HEK293T (cell line): ENCODE measurements around the gene PRKD2.

ENCODE experiments used
- CTCF ChIA-PET: fragments of 350-600 bp; formaldehyde crosslinking; extraction: SDS; loops from one replicate; lab custom pipeline; 2021; ENCODE audit warnings: antibody characterized with exemption, inconsistent platforms; lab: Yijun Ruan, JAX
- POLR2A ChIA-PET: fragments of 350-600 bp; formaldehyde crosslinking; extraction: SDS; loops from one replicate; lab custom pipeline; 2020; ENCODE audit warnings: antibody characterized with exemption, inconsistent platforms; lab: Yijun Ruan, JAX
- DNase-seq: peaks from one replicate; pipeline ENCODE4 v3.0.0; 2012; ENCODE audit warnings: mixed read lengths; ENCODE audit errors: extremely low spot score
- ARNT ChIP-seq: fragments of 450-650 bp; IDR thresholded peaks from 2 replicates; pipeline ENCODE4 v1.6.1; 2017; ENCODE audit warnings: mild to moderate bottlenecking
- BHLHE40 ChIP-seq: fragments of 450-650 bp; IDR thresholded peaks from 2 replicates; pipeline ENCODE4 v1.6.1; 2016; ENCODE audit warnings: mild to moderate bottlenecking, moderate library complexity, borderline replicate concordance
- CTBP1 ChIP-seq: fragments of 450-650 bp; IDR thresholded peaks from 2 replicates; pipeline ENCODE4 v1.6.1; 2016; ENCODE audit warnings: borderline replicate concordance
- ELF4 ChIP-seq: fragments of 450-650 bp; IDR thresholded peaks from 2 replicates; pipeline ENCODE4 v1.6.1; 2017; ENCODE audit warnings: antibody characterized with exemption
- FOXA1 ChIP-seq: fragments of 450-650 bp; IDR thresholded peaks from 2 replicates; pipeline ENCODE4 v1.6.1; 2016; ENCODE audit warnings: mild to moderate bottlenecking
- FOXK2 ChIP-seq: fragments of 450-650 bp; IDR thresholded peaks from 2 replicates; pipeline ENCODE4 v1.6.1; 2016; ENCODE audit warnings: mild to moderate bottlenecking
- FOXM1 ChIP-seq: fragments of 450-650 bp; IDR thresholded peaks from 2 replicates; pipeline ENCODE4 v1.6.1; 2017; ENCODE audit warnings: mild to moderate bottlenecking, borderline replicate concordance
- HDGF ChIP-seq: fragments of 450-650 bp; IDR thresholded peaks from 2 replicates; pipeline ENCODE4 v1.6.1; 2017; ENCODE audit warnings: antibody characterized with exemption, borderline replicate concordance
- L3MBTL2 ChIP-seq: fragments of 450-650 bp; conservative IDR thresholded peaks from 2 replicates; pipeline ENCODE4 v1.6.1; 2016; ENCODE audit warnings: mild to moderate bottlenecking
- LEF1 ChIP-seq: fragments of 450-650 bp; IDR thresholded peaks from 2 replicates; pipeline ENCODE4 v1.6.1; 2017; ENCODE audit warnings: mild to moderate bottlenecking, borderline replicate concordance
- NFRKB ChIP-seq: fragments of 450-650 bp; IDR thresholded peaks from 2 replicates; pipeline ENCODE4 v1.6.1; 2016; ENCODE audit warnings: mild to moderate bottlenecking, moderate library complexity
- PKNOX1 ChIP-seq: fragments of 450-650 bp; IDR thresholded peaks from 2 replicates; pipeline ENCODE4 v1.6.1; 2016
- SP1 ChIP-seq: fragments of 450-650 bp; IDR thresholded peaks from 2 replicates; pipeline ENCODE4 v1.6.1; 2017
- SUZ12 ChIP-seq: fragments of 450-650 bp; IDR thresholded peaks from 2 replicates; pipeline ENCODE4 v1.6.1; 2016; ENCODE audit warnings: mild to moderate bottlenecking
- TARDBP ChIP-seq: fragments of 450-650 bp; IDR thresholded peaks from 2 replicates; pipeline ENCODE4 v1.6.1; 2016
- ZNF384 ChIP-seq: fragments of 450-650 bp; IDR thresholded peaks from 2 replicates; pipeline ENCODE4 v1.6.1; 2016

PRKD2 gene

GRCh38 chr19:46759817-46760333 lies 43.0 kb upstream of the PRKD2 start:
- DNase-seq: no peak
- no peak for TF ChIP-seq TARDBP
- no peak for TF ChIP-seq SP1
- no peak for TF ChIP-seq ARNT
- no peak for TF ChIP-seq FOXK2
- TF ChIP-seq ELF4: no peak
- TF ChIP-seq BHLHE40: no peak
- TF ChIP-seq FOXA1: no peak
- TF ChIP-seq FOXM1: no peak
- TF ChIP-seq PKNOX1: no peak
- ChIA-PET CTCF (no interaction called here), POLR2A (interaction anchor here (0.7 kb wide), 1 partner anchor 25 kb away, joined by 3 read pairs; no protein-coding TSS in a partner anchor)

- ChIA-PET POLR2A (interaction anchor here (0.7 kb wide), 1 partner anchor 25 kb away, joined by 3 read pairs; no protein-coding TSS in a partner anchor), CTCF (interaction anchor here (2.1 kb wide), 1 partner anchor 8 kb away, joined by 8 read pairs; no protein-coding TSS in a partner anchor)
- TF ChIP-seq SP1 (no peak), NFRKB (no peak), ELF4 (no peak), HDGF (no peak), ARNT (no peak), FOXA1 (no peak), PKNOX1 (no peak), LEF1 (no peak), SUZ12 (no peak), FOXM1 (no peak), CTBP1 (no peak), FOXK2 (no peak), TARDBP (no peak), L3MBTL2 (no peak), ZNF384 (no peak), BHLHE40 (no peak)
- DNase-seq: no peak
Observed at GRCh38 chr19:46759206-46759605, 42.3 kb upstream of the PRKD2 start.

GRCh38 chr19:46756544-46756888 lies 39.6 kb upstream of the PRKD2 start:
- DNase-seq: no peak
- CTCF ChIA-PET: interaction anchor here (0.8 kb wide), 1 partner anchor 32 kb away, joined by 3 read pairs; the partner anchor contains the start of gene SLC1A5
- POLR2A ChIA-PET: no interaction called here
- no peak for TF ChIP-seq BHLHE40
- no peak for TF ChIP-seq ARNT
- TF ChIP-seq HDGF: no peak
- TF ChIP-seq TARDBP: no peak
- no peak for TF ChIP-seq L3MBTL2
- TF ChIP-seq LEF1: no peak
- TF ChIP-seq ELF4: no peak
- no peak for TF ChIP-seq NFRKB
- no peak for TF ChIP-seq ZNF384
- no peak for TF ChIP-seq FOXM1
- no peak for TF ChIP-seq PKNOX1

GRCh38 chr19:46755853-46756543 lies 39.1 kb upstream of the PRKD2 start:
- TF ChIP-seq PKNOX1 (no peak), LEF1 (no peak), TARDBP (no peak), L3MBTL2 (no peak), FOXK2 (no peak), BHLHE40 (no peak), FOXA1 (no peak), FOXM1 (no peak), ZNF384 (no peak), NFRKB (no peak), SUZ12 (no peak), SP1 (no peak), CTBP1 (no peak), ELF4 (no peak), ARNT (no peak), HDGF (no peak)
- ChIA-PET POLR2A (no interaction called here), CTCF (interaction anchor here (0.8 kb wide), 1 partner anchor 33 kb away, joined by 3 read pairs; the partner anchor contains the start of gene SLC1A5)
- DNase-seq: no peak

- ChIA-PET CTCF (interaction anchor here (0.6 to 0.7 kb wide), 3 partner anchors 31 to 85 kb away, joined by 3 to 4 read pairs (median 4); no protein-coding TSS in a partner anchor), POLR2A (interaction anchor here (0.7 kb wide), 1 partner anchor 30 kb away, joined by 3 read pairs; no protein-coding TSS in a partner anchor)
- TF ChIP-seq BHLHE40: no peak
- no peak for TF ChIP-seq ELF4
- no peak for TF ChIP-seq PKNOX1
- TF ChIP-seq FOXK2: no peak
- no peak for TF ChIP-seq LEF1
- DNase-seq: no peak
Observed at GRCh38 chr19:46755077-46755852, 38.4 kb upstream of the PRKD2 start.
